CD4-positive, alpha-beta T cell treated with Interleukin-17A for 4 hours (primary cell): Measurements from ENCODE around the gene CEP128.
"Not testable (repeated sequence)": the region's sequence is repeated elsewhere in the genome, so short reads cannot be mapped to it uniquely, and the experiment has no call there.

Experiments used
- DNase-seq: peaks from one replicate; pipeline ENCODE4 v3.0.0-alpha.2; 2020; ENCODE audit warnings: mixed read lengths

The CEP128 gene

DNA sequence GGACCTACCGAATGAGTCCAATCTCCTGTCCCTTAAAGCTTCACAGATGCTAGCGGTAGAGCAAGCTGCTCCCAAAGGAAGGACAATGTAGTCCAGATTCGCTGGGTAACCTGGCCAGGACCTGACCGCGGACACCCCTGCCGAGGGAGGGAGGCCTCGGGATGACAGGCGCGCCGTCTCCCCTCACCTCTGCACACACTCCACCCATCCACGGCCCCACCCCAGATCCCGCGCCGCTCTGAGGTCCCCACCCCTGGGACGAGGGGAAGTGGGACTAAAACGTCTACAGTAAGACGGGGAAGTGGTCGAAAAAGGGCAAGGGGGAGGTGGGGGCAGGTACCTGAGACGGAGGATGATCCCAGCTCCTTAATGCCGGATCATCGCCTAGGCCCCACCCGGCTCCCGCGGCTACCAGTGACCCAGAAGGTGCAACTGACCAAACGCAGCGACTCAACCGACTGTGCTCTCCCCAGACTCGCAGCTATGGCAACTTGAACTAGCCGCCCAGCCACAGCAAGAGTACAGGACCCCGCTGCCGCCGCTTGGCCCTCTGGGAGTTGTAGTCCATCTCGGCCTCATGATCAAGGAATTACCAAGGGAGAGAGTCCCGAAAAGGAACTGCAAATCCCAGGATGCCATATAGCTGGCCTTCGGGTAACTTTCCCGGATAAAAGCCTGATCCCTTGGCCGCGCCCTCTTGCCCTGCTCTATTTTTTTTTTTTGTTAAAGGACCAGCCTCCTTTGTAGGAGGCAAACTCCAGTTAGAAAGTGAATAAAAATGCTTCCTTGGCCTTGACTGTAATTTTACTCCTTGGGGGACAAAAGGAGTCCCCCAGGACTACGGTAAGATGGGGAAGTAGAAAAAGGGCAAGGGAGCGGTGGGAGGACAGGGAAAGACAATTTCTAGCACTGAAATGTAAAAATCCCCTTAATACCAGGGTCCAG is at the start of gene CEP128:
TSS of gene CEP128 (minus strand) at position 498 of the 945 bp plus-strand sequence.
- peak; percentile 90 for DNase-seq

DNA sequence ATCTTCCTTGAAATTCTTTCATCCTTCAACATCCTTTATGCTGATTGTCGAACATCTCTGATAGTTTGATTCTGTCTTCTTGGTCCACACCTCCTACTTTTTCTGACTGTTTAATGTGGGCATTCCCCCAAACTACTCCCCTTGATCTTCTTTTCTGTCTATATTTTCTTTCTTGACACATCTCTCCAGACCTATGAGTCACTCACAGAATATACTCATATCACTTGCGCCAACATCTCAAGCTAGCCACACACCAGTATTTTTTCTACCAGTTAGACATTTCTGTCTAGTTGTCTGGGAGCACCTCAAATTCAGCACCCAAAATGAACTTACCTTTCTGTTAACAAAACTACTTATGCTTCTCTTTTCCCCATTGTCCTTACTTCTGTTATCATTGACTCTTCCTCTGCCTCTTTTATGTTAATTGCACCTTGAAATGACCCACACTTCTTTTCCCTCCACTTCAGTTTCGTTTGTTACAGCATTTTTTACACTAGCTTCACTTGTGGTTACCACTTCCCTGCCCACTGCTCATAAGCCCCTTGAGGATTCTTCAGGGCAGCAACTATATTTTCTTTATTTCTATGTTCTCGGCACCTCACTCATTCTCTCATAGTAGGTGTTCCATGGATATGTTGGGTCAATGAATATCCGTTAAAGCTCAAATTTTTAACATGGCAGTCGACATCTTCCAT is 47.3 kb upstream of the CEP128 start:
- no peak for DNase-seq

DNA sequence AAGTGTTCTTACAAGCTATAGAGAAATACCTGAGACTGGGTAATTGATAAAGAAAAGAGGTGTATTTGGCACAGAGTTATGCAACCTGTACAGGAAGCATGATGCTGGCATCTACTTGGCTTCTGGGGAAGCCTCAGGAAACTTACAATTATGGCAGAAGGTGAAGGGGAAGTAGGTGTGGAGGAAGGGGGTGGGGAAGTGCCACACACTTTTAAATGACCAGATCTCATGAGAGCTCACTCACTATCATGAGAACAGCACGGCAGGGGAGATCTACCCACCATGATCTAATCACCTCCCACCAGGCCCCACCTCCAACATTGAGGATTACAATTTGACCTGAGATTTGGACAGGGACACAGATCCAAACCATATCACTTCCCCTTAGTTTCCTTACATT is 46.7 kb upstream of the CEP128 start:
- DNase-seq, result no peak

DNA sequence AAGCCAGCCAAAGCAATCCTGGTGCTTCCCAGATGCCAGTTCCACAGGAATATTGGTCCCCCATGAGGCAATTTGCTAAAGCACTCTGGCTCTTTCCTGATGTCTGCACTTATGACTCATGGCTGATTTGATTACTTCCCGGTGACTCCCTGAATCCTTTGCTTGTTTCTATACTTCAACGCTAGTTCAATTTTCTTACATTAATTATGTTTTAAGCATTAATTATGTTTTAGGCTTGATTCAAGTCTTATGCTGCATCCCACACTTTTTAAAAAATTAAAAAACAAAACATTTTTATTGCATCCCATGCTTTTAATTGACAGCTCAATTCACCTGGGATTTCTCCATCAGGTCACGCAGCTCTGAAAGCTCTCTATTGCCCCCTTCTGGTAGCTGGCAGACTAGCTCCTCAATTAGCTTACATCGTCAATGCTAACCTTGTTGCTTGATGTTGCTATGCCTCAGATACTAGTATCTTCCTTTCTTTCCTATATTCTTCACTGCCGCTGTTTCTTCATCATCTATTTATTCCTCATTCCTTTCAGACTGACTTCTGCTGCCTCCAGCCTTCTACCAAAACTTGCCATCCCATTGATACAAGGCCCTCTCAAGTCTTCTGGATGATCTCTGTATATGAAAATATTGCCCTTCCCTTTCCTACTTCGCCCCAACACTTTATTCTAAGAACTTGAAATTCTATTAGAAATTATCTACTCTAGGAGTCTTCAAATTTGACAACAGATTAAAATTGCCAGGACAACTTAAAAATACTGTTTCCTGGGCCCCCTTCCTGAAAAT is 45.9 kb upstream of the CEP128 start:
- DNase-seq, result peak; percentile 75

DNA sequence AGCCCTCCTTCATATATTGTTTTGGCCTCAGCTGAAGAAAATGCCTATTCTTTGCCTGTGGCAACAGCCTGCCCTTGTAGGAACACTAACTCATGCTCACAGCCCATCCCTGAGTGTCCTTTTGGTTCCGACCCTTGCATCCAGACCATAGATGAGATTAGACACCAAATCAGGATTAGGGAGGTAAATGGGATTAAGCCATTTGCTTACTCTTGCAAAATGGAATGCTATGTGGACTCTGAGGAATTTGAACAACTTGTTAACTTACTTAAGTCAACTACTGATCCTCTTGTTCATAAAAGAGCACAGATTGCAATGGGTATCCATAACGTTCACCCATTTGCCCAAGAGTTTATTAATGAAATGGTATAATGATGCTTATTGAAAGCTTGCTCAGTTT is 41.2 kb upstream of the CEP128 start:
- DNase-seq, result no peak

DNA sequence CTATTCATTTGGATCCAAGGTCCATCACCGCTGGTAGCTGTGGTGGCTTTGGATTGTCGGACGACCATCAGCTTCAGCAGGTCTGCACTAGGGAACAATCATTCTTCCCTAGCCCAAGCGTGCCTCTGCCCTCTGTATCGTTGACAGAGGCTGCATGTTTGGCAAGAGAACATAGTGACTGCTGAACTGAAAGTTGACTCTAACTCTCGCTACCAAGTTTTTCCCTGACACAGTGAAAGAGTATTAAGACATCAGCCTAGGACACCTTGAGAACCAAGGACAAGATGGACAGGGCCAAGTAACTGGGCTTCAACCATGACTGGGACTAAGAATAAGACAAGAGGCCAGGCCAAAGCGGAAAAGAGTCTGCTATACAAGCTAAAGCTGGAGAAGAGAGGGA is 40.1 kb upstream of the CEP128 start:
- DNase-seq, result no peak

DNA sequence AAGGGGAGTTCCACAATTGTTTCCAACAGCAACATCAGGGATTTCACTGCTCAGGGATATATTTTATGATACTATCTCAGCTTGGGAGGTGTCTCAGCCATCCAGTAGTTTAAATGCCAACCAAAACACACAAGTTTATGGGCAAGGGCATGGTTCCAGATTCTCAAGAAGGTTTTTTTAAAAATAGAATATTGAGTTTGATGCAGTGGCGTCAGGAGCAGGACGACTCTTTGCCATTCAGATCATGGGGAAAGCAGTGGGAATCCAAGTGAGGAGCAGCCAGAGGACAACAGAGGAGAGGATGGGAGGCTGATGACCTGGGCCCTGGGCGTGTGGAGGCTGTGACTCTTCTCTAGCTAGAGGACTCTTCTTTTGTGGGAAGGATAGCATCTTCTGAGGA is 39.6 kb upstream of the CEP128 start:
- DNase-seq, result no peak

DNA sequence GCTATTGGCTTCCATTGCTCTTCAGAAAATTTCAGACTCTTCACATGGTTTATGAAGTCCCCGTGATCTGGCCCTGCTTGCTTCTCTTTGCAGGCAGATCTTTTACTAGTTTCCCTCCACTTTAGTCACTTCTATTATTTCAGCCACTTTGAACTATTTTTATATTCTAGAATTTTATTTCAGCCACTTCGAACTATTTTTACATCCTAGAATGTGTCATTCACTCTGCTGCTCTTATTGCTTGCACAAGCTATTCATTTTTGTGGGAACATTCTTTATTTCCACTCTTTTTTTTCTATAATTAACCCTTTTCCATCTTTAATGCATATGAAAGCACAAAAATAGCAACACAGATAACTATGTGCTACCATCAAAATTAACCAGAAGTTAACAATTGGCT is 38.4 kb upstream of the CEP128 start:
- DNase-seq, result no peak

DNA sequence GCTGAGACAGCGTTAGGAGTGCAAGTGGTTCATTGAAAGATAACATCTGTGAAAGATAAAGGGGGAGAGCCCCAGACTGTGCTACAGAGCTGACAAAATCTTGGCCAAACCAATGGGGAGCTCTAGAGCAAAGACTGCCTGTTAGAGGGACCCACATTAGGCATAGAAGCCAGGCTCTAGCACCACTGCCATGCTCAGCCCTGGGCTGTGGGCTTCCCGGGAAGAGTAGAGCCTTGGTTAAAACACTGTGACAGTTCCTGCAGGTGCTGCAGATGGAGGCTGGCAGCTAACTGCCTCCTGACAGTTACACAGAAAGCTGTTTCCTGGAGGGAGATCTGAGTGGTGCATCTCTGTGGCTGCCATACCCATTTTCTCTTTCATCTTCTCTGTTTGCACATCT is 36.9 kb upstream of the CEP128 start:
- no peak for DNase-seq

DNA sequence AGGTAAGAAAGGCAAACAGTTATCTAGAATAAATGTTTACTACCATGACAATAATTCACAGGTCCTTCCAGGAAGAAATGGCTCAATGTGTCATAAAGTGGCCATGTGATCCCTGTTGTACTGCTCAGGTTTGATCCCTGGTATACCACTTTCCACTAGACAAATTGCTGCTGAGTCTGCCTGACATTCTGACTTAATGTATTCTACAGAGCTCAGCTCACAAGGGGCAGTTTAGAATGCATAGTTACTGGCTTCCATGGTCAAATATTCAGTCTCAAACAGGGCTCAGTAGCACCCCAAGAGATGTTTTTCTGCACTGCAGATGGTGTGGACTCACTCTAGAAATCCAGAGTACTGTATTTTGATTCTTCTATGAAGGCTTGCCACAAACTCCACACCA is 35.7 kb upstream of the CEP128 start:
- no peak for DNase-seq

DNA sequence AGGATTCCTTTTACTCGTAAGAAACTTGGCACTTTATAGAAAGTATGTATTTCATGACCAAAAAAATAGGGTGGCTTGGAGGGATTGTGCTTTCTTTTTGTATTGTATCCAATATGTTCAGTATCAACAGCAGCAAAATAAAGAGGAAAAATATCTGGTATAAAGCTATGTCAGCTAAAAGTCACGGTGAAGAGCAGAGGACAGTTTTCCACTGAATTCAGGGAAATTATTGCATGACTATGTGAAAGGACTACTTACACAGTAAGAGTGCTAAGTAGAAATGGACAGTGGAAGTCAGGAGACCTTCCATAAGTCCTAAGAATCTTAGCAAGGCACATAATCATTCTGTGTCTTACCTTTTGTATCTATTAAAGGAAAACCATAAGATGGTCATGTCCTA is 33.1 kb upstream of the CEP128 start:
- no peak for DNase-seq

DNA sequence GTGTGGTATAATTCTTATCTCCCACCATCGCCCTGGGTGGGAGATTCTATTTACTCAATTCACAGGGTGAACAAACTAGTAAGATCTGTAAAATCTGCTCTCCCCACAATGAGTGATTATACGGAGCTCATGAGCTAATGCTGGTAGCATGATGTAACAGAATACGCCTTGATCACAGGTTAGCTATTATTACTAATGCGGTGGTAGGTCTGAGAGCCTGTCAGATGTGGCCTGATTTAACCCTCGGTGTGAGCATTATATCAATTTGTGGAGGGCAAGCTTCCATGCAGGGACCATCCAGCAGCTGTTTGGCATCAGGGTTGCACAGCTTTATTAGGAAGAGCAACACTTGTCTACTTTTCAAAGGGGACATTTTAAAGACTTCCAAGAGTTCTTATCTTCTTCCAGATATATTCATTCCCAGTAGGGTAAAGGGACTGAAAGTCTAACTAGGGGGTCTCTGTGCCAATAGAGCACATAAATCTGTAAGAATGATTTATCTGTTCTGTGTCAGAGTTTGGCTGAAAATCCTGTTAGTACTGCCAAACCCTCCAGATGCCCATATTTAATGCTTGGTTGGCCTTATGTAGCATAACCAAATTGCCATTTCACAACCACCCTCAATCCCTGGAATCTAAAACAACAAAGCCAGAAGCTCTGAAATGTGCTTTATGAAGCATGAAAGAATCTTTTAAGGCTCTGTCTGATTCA is 32.5 kb upstream of the CEP128 start:
- DNase-seq, result no peak

DNA sequence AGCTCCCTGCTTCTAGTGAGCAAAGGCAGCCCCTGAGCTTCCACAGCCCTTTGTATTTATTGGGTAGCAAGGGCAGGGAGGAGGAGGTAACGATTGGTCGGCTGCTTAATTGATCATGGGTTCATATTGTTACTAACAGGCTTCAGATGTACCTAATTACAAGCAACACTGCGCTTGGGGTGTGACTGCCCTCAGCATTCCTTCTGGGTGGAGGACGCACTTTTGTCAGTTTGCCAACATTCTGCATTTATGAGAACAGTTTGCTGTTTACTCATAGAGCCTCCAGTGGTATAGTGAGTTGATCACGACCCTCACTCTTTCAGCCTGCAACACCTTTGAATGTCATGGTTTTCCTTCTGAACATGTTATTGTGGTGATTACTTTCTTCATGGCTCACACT is 23.5 kb upstream of the CEP128 start:
- DNase-seq, result no peak

DNA sequence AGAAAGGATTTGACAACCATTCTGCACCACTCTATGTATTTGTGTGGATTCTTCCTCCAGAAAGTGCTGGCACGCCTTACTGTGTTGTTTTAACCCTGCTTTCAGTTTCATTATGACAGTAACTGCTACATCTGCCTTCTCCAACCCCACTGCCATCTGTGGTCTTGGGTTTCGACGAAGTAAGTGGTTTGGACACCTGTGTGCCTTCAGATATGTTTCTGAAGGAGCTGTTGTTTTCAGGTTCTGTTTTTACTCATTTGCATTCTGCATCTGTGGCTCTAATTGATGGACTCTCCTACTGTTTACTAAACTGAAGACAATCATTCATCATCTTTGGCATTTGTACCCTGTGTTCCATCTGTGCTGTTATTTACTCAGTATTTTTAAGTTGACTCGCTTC is 18.0 kb upstream of the CEP128 start:
- DNase-seq, result peak; percentile 50

DNA sequence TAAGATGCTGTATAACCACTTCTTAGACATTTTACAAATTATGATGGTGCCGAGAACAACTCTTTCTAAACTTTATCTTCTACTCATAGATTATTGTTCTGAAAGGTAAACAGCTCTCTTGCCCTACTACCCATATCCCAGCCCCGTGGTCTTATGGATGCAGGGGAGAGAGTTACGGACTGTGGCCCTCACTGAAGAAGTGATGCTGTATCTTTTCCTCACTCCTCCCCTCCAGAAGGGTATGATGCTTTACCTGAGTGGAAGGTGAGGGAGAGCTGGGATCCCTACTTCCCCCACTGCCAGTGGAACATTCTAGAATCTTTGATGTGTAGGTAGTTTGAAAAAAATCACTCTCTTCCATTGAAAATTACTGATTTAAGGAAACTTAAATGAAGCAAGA is 17.4 kb upstream of the CEP128 start:
- no peak for DNase-seq

DNA sequence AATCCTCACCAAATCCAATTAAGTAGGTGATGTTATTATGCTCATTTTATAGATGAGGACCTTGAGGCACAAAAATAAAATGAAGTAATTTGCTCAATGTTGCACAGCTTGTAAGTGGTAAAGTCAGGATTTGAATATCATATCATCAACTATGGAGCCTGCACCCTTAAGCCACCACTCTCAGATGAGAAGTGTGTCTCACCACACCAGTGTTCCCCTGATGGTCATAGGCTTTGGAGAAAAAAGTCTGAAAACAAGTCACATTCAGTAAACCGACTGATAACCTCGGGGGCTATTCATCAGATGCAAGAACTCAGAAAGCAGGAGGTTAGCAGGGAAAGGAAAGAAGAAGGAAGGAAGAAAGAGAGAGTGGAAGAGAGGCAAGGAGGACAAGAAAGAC is 16.7 kb upstream of the CEP128 start:
- no peak for DNase-seq

DNA sequence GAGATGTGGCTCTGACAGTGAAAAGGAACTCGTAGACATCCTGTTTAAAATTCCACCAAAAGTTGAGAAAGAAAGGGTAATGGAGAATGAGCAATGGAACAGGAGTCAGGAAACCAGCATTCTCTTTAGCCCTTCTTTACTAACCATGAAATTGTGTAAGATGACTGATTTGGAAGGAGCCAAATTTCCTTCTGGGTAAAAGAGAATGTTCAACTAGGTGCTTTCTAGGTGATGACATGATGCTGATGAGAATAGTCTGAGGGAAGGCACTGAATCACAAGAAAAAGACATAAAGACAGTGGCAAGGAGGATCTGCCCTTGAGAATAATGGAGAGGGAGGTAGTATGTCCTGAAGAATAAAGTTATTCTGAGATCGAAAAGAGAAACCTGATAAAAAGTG is 16.1 kb upstream of the CEP128 start:
- no peak for DNase-seq

DNA sequence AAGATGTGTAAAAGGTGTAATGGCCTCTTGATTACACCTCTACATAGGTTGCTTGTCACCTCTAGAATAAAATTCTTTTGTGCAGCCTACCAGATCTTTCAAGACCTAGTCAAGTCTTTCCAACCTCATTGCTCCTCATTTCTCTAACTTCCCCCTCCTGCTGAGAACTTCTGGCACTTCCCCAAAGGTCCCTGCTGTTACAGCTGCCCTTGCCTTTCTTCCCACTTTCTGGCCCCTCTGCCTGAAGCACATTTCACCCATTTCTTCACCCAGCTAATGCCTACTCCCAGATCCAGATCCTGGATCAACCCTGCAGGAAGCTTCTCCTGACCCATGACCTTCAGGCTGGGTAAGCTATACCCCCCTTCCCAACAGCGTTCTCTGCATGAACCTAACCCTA is 15.4 kb upstream of the CEP128 start:
- DNase-seq, result no peak

DNA sequence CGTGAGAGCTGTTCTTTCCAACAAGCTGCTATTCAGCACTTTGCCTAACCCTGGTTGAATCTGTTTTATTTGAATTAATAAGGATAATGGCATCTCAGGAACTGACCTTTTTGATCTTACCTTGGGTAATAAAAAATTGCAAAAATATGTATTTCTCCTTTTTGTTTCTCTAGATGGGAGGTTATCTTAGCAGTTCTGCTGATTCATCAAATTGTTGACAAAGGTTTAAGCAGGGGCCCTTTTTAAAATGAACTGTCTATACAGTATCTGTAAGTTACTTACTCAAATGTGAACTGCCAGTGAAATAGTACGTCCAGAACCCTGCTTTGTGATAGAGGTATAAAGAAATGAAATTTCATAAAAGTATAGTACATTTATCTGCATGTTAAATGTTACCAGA is 14.6 kb upstream of the CEP128 start:
- DNase-seq, result no peak

DNA sequence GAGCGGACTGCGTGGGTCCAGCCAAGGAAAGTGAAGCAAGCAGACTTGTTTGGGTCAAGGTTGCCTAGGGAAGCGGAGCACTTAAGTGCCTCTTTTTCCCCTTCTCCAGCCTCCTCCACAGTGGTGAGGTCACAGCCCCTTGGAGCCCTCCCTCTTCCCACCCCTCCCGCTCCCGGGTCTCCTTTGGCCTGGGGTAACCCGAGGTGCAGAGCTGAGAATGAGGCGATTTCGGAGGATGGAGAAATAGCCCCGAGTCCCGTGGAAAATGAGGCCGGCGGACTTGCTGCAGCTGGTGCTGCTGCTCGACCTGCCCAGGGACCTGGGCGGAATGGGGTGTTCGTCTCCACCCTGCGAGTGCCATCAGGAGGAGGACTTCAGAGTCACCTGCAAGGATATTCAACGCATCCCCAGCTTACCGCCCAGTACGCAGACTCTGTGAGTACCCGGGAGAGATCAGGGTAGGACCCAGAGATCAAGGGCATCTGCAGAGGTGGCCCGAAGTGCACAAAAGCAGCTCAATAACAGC is 13.9 kb upstream of the CEP128 start, which contains the start of gene TSHR:
TSS of gene TSHR (plus strand) at position 206 of the 526 bp plus-strand sequence. CDS start at position 266, 60 bp downstream.
- DNase-seq, result peak; percentile 37

DNA sequence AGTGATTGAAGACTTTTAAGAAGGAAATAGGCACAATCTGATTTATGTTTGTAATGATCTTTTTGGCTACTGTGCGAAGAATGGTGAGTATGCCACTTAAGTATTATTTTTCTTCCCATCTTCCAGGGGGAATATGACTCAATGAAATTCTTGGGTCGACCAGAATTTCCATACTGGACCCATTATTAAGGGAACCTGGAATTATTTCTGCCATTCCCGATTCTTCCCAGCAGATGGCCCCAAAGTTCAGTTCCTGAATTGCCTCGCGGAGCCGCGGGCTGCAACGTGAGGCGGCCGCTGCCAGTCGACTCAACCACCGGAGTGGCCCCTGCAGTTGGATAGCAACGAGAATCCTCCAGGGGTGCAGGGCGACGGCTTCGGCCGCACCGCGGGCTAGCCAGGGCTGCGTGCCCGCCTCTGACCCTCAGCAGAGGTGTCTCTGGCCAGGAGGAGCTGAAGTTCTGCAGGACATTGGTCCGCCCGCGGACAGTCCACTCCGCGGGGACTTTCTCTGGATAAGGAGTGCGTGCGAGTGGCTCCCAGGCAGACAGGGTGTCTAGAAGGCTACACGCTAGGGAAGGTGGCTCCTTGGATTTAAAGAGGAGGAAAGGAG is 13.3 kb upstream of the CEP128 start:
- DNase-seq, result peak; percentile 80

DNA sequence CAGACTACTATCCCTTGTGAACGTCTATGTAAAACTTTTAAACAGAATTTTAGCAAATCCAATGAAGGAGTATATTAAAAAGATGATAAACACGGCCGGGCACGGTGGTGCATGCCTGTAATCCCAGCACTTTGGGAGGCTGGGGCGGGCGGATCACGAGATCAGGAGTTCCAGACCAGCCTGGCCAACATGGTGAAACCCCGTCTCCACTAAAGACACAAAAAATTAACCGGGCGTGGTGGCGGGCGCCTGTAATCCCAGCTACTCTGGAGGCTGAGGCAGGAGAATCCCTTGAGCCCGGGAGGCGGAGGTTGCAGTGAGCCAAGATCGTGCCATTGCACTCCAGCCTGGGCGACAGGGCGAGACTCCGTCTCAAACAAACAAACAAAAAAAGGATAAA is 11.7 kb upstream of the CEP128 start:
- not testable (repeated sequence) for DNase-seq
